Neural cell (in vitro differentiated cells): Measurements from ENCODE around the gene ITGB7. TPM values are rescaled to one million over a fixed set of nuclear protein-coding genes. Genes with fewer than 3 reads are reported as not detected.

Experiments used
- H2AFZ ChIP-seq: fragments of 200-600, 300-800 bp; sonication (generic), shearing (Covaris generic); 2 replicates; pipeline ENCODE4 v1.6.0; 2014; ENCODE audit warnings: low read depth, mild to moderate bottlenecking, antibody characterized with exemption, low read length, moderate library complexity
- H3F3A ChIP-seq: fragments of 200-600 bp; shearing (Covaris generic); 2 replicates; pipeline ENCODE4 v1.6.1; 2016; ENCODE audit warnings: mild to moderate bottlenecking, moderate library complexity, mixed read lengths, antibody characterized with exemption, low read length; ENCODE audit not compliant: insufficient read depth, poor library complexity, severe bottlenecking
- H3K27ac ChIP-seq: fragments of 200-600, 300-800 bp; sonication (generic), shearing (Covaris generic); 2 replicates; pipeline ENCODE4 v1.5.1; 2014; ENCODE audit warnings: mild to moderate bottlenecking, low read length, moderate library complexity
- H3K27me3 ChIP-seq: fragments of 300-800, 200-600 bp; sonication (generic), shearing (Covaris generic); 2 replicates; pipeline ENCODE4 v1.6.0; 2014; ENCODE audit warnings: mild to moderate bottlenecking, low read depth, low read length, moderate library complexity; ENCODE audit not compliant: insufficient read depth
- H3K36me3 ChIP-seq: fragments of 300-800, 200-600 bp; sonication (generic), shearing (Covaris generic); 2 replicates; pipeline ENCODE4 v1.5.1; 2014; ENCODE audit warnings: mild to moderate bottlenecking, antibody characterized with exemption, low read length, moderate library complexity; ENCODE audit not compliant: insufficient read depth
- H3K4me2 ChIP-seq: fragments of 300-800, 200-600 bp; sonication (generic), shearing (Covaris generic); 2 replicates; pipeline ENCODE4 v1.6.0; 2014; ENCODE audit warnings: mild to moderate bottlenecking, low read length
- H3K4me3 ChIP-seq: fragments of 300-800, 200-600 bp; sonication (generic), shearing (Covaris generic); 2 replicates; pipeline ENCODE4 v1.5.1; 2014; ENCODE audit warnings: mild to moderate bottlenecking, low read length, moderate library complexity
- H3K79me2 ChIP-seq: fragments of 200-600 bp; shearing (Covaris generic); replicated peaks from 2 replicates; pipeline ENCODE4 v1.6.0; 2014; ENCODE audit warnings: mild to moderate bottlenecking, low read length, moderate library complexity; ENCODE audit not compliant: insufficient read depth
- H3K9ac ChIP-seq: fragments of 300-800, 200-600 bp; sonication (generic), shearing (Covaris generic); 2 replicates; pipeline ENCODE4 v1.6.1; 2016; ENCODE audit warnings: mild to moderate bottlenecking, low read length, mixed read lengths
- H3K9me2 ChIP-seq: fragments of 200-600 bp; shearing (Covaris generic); 2 replicates; pipeline ENCODE4 v1.6.1; 2016; ENCODE audit warnings: mild to moderate bottlenecking, low read length, mixed read lengths; ENCODE audit not compliant: insufficient read depth
- H3K9me3 ChIP-seq: fragments of 200-600, 300-800 bp; sonication (generic), shearing (Covaris generic); 2 replicates; pipeline ENCODE4 v1.6.1; 2016; ENCODE audit warnings: mild to moderate bottlenecking, mixed run types, low read length, moderate library complexity, mixed read lengths
- H4K20me1 ChIP-seq: fragments of 200-600 bp; shearing (Covaris generic); 2 replicates; pipeline ENCODE4 v1.6.1; 2016; ENCODE audit warnings: mild to moderate bottlenecking, mixed run types; ENCODE audit not compliant: insufficient read depth
- CTCF ChIP-seq: fragments of 450-650 bp; IDR thresholded peaks from 2 replicates; pipeline ENCODE4 v1.5.1; 2014; ENCODE audit warnings: antibody characterized with exemption, mild to moderate bottlenecking, moderate library complexity; ENCODE audit not compliant: poor library complexity, severe bottlenecking
- EP300 ChIP-seq: fragments of 450-650 bp; conservative IDR thresholded peaks from 2 replicates; pipeline ENCODE4 v1.6.1; 2014; ENCODE audit warnings: antibody characterized with exemption, mild to moderate bottlenecking, moderate library complexity; ENCODE audit not compliant: poor library complexity, severe bottlenecking
- EZH2 ChIP-seq: fragments of 200-600, 300-800 bp; shearing (Covaris generic), sonication (generic); IDR thresholded peaks from 2 replicates; pipeline ENCODE4 v1.6.1; 2014; ENCODE audit warnings: antibody characterized with exemption, low read length, borderline replicate concordance, mild to moderate bottlenecking; ENCODE audit not compliant: insufficient read depth, poor library complexity, severe bottlenecking
- MXI1 ChIP-seq: fragments of 450-650 bp; conservative IDR thresholded peaks from 2 replicates; pipeline ENCODE4 v1.6.1; 2014; ENCODE audit warnings: antibody characterized with exemption, mild to moderate bottlenecking; ENCODE audit not compliant: poor library complexity, severe bottlenecking
- POLR2AphosphoS5 ChIP-seq: IDR thresholded peaks from 2 replicates; pipeline ENCODE4 v1.6.1; 2012
- RAD21 ChIP-seq: fragments of 450-650 bp; conservative IDR thresholded peaks from 2 replicates; pipeline ENCODE4 v1.6.1; 2014; ENCODE audit warnings: antibody characterized with exemption, mild to moderate bottlenecking, moderate library complexity
- SMC3 ChIP-seq: fragments of 450-650 bp; conservative IDR thresholded peaks from 2 replicates; pipeline ENCODE4 v1.6.1; 2014; ENCODE audit warnings: antibody characterized with exemption, mild to moderate bottlenecking, moderate library complexity; ENCODE audit not compliant: poor library complexity
- TAF1 ChIP-seq: IDR thresholded peaks from 2 replicates; pipeline ENCODE4 v1.6.1; 2012; ENCODE audit warnings: low read depth
- polyA plus RNA-seq: library from polyadenylated mRNA; depleted of rRNA; stranded (reverse); fragments of >200 nt; gene quantifications from 2 replicates; pipeline ENCODE4 v1.2.3, GENCODE V29; 2014
- TF ChIP-seq, protein P1 (sequence below): IDR thresholded peaks from 2 replicates; pipeline ENCODE4 v1.6.1; 2012; ENCODE audit warnings: borderline replicate concordance

The ITGB7 gene
- polyA plus RNA-seq, 1 donor from 2014 or later, result not detected

GRCh38 chr12:53239643-53240258 lies 32.7 kb upstream of the ITGB7 start:
- Histone ChIP-seq H3K27ac (no peak overlapping the region), H3K9me3 (no peaks in the 10 kb centered on the region), H4K20me1 (no peaks in the 10 kb centered on the region), H3K9me2 (no peaks in the 10 kb centered on the region), H2AFZ (no peak overlapping the region), H3K79me2 (no peaks in the 10 kb centered on the region), H3K9ac (no peak overlapping the region), H3K4me2 (no peak overlapping the region), H3K4me3 (no peak overlapping the region), H3F3A (no peaks in the 10 kb centered on the region), H3K36me3 (no peaks in the 10 kb centered on the region), H3K27me3 (no peaks in the 10 kb centered on the region)
- TF ChIP-seq, protein P1, sequence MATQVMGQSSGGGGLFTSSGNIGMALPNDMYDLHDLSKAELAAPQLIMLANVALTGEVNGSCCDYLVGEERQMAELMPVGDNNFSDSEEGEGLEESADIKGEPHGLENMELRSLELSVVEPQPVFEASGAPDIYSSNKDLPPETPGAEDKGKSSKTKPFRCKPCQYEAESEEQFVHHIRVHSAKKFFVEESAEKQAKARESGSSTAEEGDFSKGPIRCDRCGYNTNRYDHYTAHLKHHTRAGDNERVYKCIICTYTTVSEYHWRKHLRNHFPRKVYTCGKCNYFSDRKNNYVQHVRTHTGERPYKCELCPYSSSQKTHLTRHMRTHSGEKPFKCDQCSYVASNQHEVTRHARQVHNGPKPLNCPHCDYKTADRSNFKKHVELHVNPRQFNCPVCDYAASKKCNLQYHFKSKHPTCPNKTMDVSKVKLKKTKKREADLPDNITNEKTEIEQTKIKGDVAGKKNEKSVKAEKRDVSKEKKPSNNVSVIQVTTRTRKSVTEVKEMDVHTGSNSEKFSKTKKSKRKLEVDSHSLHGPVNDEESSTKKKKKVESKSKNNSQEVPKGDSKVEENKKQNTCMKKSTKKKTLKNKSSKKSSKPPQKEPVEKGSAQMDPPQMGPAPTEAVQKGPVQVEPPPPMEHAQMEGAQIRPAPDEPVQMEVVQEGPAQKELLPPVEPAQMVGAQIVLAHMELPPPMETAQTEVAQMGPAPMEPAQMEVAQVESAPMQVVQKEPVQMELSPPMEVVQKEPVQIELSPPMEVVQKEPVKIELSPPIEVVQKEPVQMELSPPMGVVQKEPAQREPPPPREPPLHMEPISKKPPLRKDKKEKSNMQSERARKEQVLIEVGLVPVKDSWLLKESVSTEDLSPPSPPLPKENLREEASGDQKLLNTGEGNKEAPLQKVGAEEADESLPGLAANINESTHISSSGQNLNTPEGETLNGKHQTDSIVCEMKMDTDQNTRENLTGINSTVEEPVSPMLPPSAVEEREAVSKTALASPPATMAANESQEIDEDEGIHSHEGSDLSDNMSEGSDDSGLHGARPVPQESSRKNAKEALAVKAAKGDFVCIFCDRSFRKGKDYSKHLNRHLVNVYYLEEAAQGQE, result no peak

DNA sequence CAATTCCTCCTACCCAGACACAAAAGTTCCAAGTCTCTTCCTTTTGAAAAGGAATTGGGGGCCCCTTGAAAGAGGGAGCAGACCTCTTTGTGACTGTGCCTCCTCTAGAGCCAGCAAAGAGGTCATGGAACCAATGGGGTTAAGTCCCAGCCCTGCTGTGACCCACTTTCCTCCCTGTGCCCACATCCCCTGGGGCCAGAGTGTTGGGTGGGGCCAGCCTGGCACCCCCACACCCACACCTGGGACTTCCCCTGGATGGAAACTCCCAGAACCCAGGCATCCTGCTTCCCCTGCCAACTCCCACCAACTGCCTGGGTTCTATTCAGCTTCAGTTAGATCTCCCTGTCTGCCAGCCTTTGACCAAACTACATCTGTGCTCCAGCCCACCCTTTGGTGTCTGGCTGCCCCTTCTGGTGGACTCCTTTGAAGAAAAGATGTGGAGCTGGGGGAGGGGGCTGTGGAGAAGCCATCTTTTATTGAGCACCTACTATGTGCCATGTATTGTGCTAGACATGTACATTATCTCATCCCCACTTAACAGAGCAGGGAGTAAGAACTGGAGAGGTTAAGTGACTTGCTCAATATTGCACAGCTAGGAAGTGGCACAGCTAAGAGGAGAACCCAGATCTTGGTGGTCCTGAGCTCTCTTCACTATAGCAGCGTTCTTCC lies 29.5 kb upstream of the ITGB7 start:
- Histone ChIP-seq H3K36me3 (no peaks in the 10 kb centered on the region), H3K27me3 (peaks cover 15% of the 10 kb centered on the region), H3F3A (no peaks in the 10 kb centered on the region), H3K9me2 (no peaks in the 10 kb centered on the region), H4K20me1 (no peaks in the 10 kb centered on the region), H3K79me2 (no peaks in the 10 kb centered on the region), H3K4me3 (no peak overlapping the region), H2AFZ (no peak overlapping the region), H3K9ac (no peak overlapping the region), H3K9me3 (no peaks in the 10 kb centered on the region), H3K4me2 (no peak overlapping the region), H3K27ac (no peak overlapping the region)
- TF ChIP-seq SMC3 (no peak), TAF1 (no peak), CTCF (no peak), POLR2AphosphoS5 (no peak), MXI1 (no peak), EP300 (no peak), EZH2 (no peak), RAD21 (no peak)
- TF ChIP-seq, protein P1, result no peak
